ENCODE measurements around the gene UCK2.

UCK2 gene

DNA sequence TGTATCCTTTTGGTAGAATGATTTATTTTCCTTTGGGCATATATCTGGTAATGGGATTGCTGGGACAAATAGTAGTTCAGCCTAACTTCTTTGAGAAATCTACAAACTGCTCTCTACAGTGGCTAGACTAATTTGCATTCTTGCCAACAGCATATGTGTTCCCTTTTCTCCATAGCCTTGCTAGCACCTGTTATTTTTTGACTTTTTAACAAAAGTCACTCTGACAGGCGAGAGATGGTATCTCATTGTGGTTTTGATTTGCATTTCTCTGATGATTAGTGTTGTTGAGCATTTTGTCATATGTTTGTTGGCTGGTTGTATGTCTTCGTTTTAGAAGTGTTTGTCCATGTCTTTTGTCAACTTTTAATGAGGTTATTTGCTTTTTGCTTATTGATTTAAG lies 99.8 kb downstream of the UCK2 start:
- Histone ChIP-seq H3K36me3 (ENCODE audit: control insufficient read depth in 1 of 2, insufficient read depth in 2 of 2, low read depth in 1 of 2, low read length in 2 of 2) (no peaks in the 10 kb centered on the region), H2BK5ac (ENCODE audit: low read depth, low read length, poor library complexity, severe bottlenecking) (no peak overlapping the region), H3K14ac (ENCODE audit: low read length in 2 of 2) (no peak overlapping the region), H2AK5ac (ENCODE audit: low read length, severe bottlenecking) (no peak overlapping the region), H3K4ac (ENCODE audit: low read depth in 1 of 2, low read length in 2 of 2) (no peak overlapping the region), H3K18ac (ENCODE audit: low read depth in 1 of 2, low read length in 2 of 2) (no peak overlapping the region), H2BK15ac (ENCODE audit: low read depth, poor library complexity, severe bottlenecking) (no peak overlapping the region), H3K4me2 (ENCODE audit: low read length, poor library complexity, severe bottlenecking) (no peak overlapping the region), H3K27me3 (ENCODE audit: control insufficient read depth in 1 of 2, insufficient read depth in 1 of 2, low read length in 2 of 2) (peaks cover 4 to 8% of the 10 kb centered on the region in 2 experiments), H3K79me1 (replicated peaks; ENCODE audit: low read length, poor library complexity, severe bottlenecking) (no peaks in the 10 kb centered on the region), H2BK12ac (ENCODE audit: low read length in 2 of 2) (no peak overlapping the region), H3K23ac (ENCODE audit: low read length in 2 of 2) (no peak overlapping the region), H3K4me3 (ENCODE audit: insufficient read depth in 1 of 2, low read depth in 1 of 2, low read length in 2 of 2) (no peak overlapping the region), H3K4me1 (ENCODE audit: control insufficient read depth, insufficient read depth, low read depth, low read length) (no peaks in the 10 kb centered on the region), H3K9me3 (ENCODE audit: control insufficient read depth, low read length) (no peaks in the 10 kb centered on the region), H2AFZ (ENCODE audit: low read depth, low read length) (no peak overlapping the region), H3K27ac (ENCODE audit: low read length, poor library complexity, severe bottlenecking) (no peak overlapping the region), H2BK120ac (ENCODE audit: low read depth, low read length) (no peak overlapping the region), H4K91ac (ENCODE audit: low read length) (no peak overlapping the region), H3K9ac (ENCODE audit: low read length) (no peak overlapping the region), H4K8ac (ENCODE audit: low read length) (no peak overlapping the region)
- 36% methylated on average over 2 of the region's 2 CpGs for WGBS
- no peak for DNase-seq

DNA sequence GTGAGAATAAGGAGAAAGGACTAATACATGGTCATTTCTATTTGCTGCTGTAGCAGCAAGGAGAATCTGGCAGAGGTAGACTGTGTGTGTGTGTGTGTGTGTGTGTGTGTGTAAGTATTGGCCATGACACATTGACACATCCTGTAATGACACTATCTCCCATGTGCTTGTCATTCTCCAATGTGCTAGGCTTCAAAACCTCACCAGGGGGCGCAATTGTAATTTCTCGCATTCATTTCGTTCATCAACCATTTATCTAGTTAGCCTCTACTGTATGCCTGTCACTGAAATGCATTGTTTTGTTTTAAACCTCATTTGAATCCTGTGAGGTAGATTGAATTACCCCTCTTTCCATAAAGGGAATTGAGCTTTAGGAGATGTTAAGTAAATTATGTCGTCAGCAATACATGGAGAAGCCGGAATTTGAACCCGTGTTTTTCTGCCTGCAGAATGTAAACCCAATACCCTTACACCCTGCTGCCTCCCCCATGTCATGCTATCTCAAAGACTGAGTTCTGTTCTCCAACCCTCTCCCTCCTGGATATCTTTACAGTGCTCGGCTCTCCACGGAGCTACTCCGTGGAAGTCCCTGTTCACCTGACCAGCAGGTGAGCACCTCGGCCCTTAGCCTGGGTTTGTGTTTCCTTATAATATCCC lies 100.8 kb downstream of the UCK2 start:
- H3K23ac ChIP-seq (ENCODE audit: low read length in 2 of 2) = no peak overlapping the region
- no peak overlapping the region for H2AFZ ChIP-seq (ENCODE audit: low read depth, low read length)
- H3K4ac ChIP-seq (ENCODE audit: low read depth in 1 of 2, low read length in 2 of 2) = no peak overlapping the region
- H2BK12ac ChIP-seq (ENCODE audit: low read length in 2 of 2) = no peak overlapping the region
- no peak overlapping the region for H2AK5ac ChIP-seq (ENCODE audit: low read length, severe bottlenecking)
- no peak overlapping the region for H2BK120ac ChIP-seq (ENCODE audit: low read depth, low read length)
- no peaks in the 10 kb centered on the region for H3K79me1 ChIP-seq (replicated peaks; ENCODE audit: low read length, poor library complexity, severe bottlenecking)
- 65% methylated on average over 9 of the region's 10 CpGs for WGBS
- H3K4me2 ChIP-seq (ENCODE audit: low read length, poor library complexity, severe bottlenecking) = no peak overlapping the region
- no peak overlapping the region for H4K8ac ChIP-seq (ENCODE audit: low read length)
- DNase-seq = peak; percentile 67
- peaks cover 4 to 8% of the 10 kb centered on the region in 2 experiments for H3K27me3 ChIP-seq (ENCODE audit: control insufficient read depth in 1 of 2, insufficient read depth in 1 of 2, low read length in 2 of 2)
- H3K4me1 ChIP-seq (ENCODE audit: control insufficient read depth, insufficient read depth, low read depth, low read length) = no peaks in the 10 kb centered on the region
- no peaks in the 10 kb centered on the region for H3K9me3 ChIP-seq (ENCODE audit: control insufficient read depth, low read length)
- no peak overlapping the region for H3K9ac ChIP-seq (ENCODE audit: low read length)
- no peak overlapping the region for H3K4me3 ChIP-seq (ENCODE audit: insufficient read depth in 1 of 2, low read depth in 1 of 2, low read length in 2 of 2)
- no peak overlapping the region for H2BK15ac ChIP-seq (ENCODE audit: low read depth, poor library complexity, severe bottlenecking)
- H3K36me3 ChIP-seq (ENCODE audit: control insufficient read depth in 1 of 2, insufficient read depth in 2 of 2, low read depth in 1 of 2, low read length in 2 of 2) = no peaks in the 10 kb centered on the region
- H3K27ac ChIP-seq (ENCODE audit: low read length, poor library complexity, severe bottlenecking) = no peak overlapping the region
- H3K18ac ChIP-seq (ENCODE audit: low read depth in 1 of 2, low read length in 2 of 2) = no peak overlapping the region
- no peak overlapping the region for H3K14ac ChIP-seq (ENCODE audit: low read length in 2 of 2)
- no peak overlapping the region for H2BK5ac ChIP-seq (ENCODE audit: low read depth, low read length, poor library complexity, severe bottlenecking)
- H4K91ac ChIP-seq (ENCODE audit: low read length) = no peak overlapping the region

DNA sequence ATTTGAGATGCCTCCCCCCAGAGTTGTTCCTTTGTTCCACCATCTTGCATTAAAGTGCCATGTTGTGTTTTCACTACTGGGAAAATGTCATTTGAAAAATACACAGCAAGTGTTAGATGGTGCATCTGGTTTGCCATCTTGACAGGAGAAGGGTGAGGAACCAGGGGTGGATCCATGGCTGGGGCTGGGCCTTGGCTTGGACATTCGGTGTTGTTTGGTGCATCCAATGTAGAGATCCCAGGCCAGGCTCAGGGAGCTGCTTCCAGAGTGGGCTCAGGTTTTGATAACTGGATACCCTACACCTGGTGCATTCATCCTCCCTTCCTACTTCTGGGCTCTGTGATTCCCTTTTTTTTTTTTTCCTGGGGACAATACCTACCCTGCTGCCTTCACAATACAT lies 103.5 kb downstream of the UCK2 start:
- no peak overlapping the region for H3K23ac ChIP-seq (ENCODE audit: low read length in 2 of 2)
- H3K18ac ChIP-seq (ENCODE audit: low read depth in 1 of 2, low read length in 2 of 2) = no peak overlapping the region
- H3K4me1 ChIP-seq (ENCODE audit: control insufficient read depth, insufficient read depth, low read depth, low read length) = no peaks in the 10 kb centered on the region
- H3K4me3 ChIP-seq (ENCODE audit: insufficient read depth in 1 of 2, low read depth in 1 of 2, low read length in 2 of 2) = no peak overlapping the region
- H3K14ac ChIP-seq (ENCODE audit: low read length in 2 of 2) = no peak overlapping the region
- no peaks in the 10 kb centered on the region for H3K36me3 ChIP-seq (ENCODE audit: control insufficient read depth in 1 of 2, insufficient read depth in 2 of 2, low read depth in 1 of 2, low read length in 2 of 2)
- no peak overlapping the region for H3K9ac ChIP-seq (ENCODE audit: low read length)
- H3K27me3 ChIP-seq (ENCODE audit: control insufficient read depth in 1 of 2, insufficient read depth in 1 of 2, low read length in 2 of 2) = peaks cover 8% of the 10 kb centered on the region in 2 experiments
- H3K4ac ChIP-seq (ENCODE audit: low read depth in 1 of 2, low read length in 2 of 2) = no peak overlapping the region
- no peak overlapping the region for H2AFZ ChIP-seq (ENCODE audit: low read depth, low read length)
- H2BK5ac ChIP-seq (ENCODE audit: low read depth, low read length, poor library complexity, severe bottlenecking) = no peak overlapping the region
- peak overlapping the region; percentile 15 for H3K4me2 ChIP-seq (ENCODE audit: low read length, poor library complexity, severe bottlenecking)
- H2BK12ac ChIP-seq (ENCODE audit: low read length in 2 of 2) = no peak overlapping the region
- H3K79me1 ChIP-seq (replicated peaks; ENCODE audit: low read length, poor library complexity, severe bottlenecking) = no peaks in the 10 kb centered on the region
- no peak overlapping the region for H2BK120ac ChIP-seq (ENCODE audit: low read depth, low read length)
- H4K8ac ChIP-seq (ENCODE audit: low read length) = no peak overlapping the region
- H4K91ac ChIP-seq (ENCODE audit: low read length) = no peak overlapping the region
- H2BK15ac ChIP-seq (ENCODE audit: low read depth, poor library complexity, severe bottlenecking) = no peak overlapping the region
- no peaks in the 10 kb centered on the region for H3K9me3 ChIP-seq (ENCODE audit: control insufficient read depth, low read length)
- no peak overlapping the region for H3K27ac ChIP-seq (ENCODE audit: low read length, poor library complexity, severe bottlenecking)
- H2AK5ac ChIP-seq (ENCODE audit: low read length, severe bottlenecking) = no peak overlapping the region
- no peak for DNase-seq
- 92% methylated on average over 1 of the region's 1 CpG for WGBS

DNA sequence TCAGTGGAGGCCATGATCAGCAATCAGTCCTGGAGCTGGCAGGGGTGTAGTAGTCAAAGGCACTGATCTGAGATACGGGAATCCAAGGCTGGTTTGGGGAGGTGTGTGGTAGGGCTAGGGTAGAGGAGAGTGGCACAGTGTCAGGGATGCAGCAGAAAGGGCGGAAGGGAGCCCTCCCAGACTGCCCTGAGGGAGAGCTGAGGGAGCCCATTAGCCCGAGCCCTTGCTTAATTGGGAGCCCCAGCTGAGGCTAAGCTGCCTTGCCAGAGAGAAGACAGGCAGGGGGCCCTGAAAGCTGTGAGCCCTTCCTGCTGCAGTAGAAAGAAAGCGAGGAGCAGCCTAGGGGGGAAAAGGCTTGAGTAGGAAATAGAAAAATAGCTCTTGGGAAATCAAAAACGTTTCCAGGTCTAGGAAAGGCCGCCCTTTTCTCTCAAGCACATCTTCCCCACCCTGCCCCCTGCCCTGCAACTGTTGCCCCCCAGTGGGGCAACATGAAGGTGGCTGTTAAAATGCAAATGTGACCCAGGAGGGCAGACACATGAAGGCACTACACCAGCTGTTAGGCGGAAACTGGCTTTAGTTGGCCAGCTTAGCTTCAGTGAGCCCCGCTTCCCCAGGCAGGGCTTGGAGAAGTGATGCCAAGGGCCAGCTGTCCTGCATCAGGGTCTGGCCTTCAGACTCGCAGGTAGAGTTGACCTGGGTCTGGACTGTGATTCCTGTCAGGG lies 106.2 kb downstream of the UCK2 start:
- H3K27me3 ChIP-seq (ENCODE audit: control insufficient read depth in 1 of 2, insufficient read depth in 1 of 2, low read length in 2 of 2) = peaks cover 8% of the 10 kb centered on the region in 2 experiments
- 63% methylated on average over 8 of the region's 9 CpGs for WGBS

More for the DNA sequence above, 106.2 kb downstream of the UCK2 start:
- Histone ChIP-seq H2AFZ (ENCODE audit: low read depth, low read length) (no peak overlapping the region), H4K8ac (ENCODE audit: low read length) (no peak overlapping the region), H3K4me1 (ENCODE audit: control insufficient read depth, insufficient read depth, low read depth, low read length) (no peaks in the 10 kb centered on the region), H2BK15ac (ENCODE audit: low read depth, poor library complexity, severe bottlenecking) (no peak overlapping the region), H3K4me2 (ENCODE audit: low read length, poor library complexity, severe bottlenecking) (no peak overlapping the region), H2BK5ac (ENCODE audit: low read depth, low read length, poor library complexity, severe bottlenecking) (no peak overlapping the region), H3K4me3 (ENCODE audit: insufficient read depth in 1 of 2, low read depth in 1 of 2, low read length in 2 of 2) (no peak overlapping the region), H3K36me3 (ENCODE audit: control insufficient read depth in 1 of 2, insufficient read depth in 2 of 2, low read depth in 1 of 2, low read length in 2 of 2) (no peaks in the 10 kb centered on the region), H3K4ac (ENCODE audit: low read depth in 1 of 2, low read length in 2 of 2) (no peak overlapping the region), H3K79me1 (replicated peaks; ENCODE audit: low read length, poor library complexity, severe bottlenecking) (no peaks in the 10 kb centered on the region), H4K91ac (ENCODE audit: low read length) (no peak overlapping the region), H3K27ac (ENCODE audit: low read length, poor library complexity, severe bottlenecking) (no peak overlapping the region), H3K18ac (ENCODE audit: low read depth in 1 of 2, low read length in 2 of 2) (no peak overlapping the region), H2BK12ac (ENCODE audit: low read length in 2 of 2) (no peak overlapping the region), H3K14ac (ENCODE audit: low read length in 2 of 2) (no peak overlapping the region), H2AK5ac (ENCODE audit: low read length, severe bottlenecking) (no peak overlapping the region), H3K23ac (ENCODE audit: low read length in 2 of 2) (peak overlapping the region in 1 of 2 experiments; percentile 79), H3K9ac (ENCODE audit: low read length) (no peak overlapping the region), H3K9me3 (ENCODE audit: control insufficient read depth, low read length) (no peaks in the 10 kb centered on the region), H2BK120ac (ENCODE audit: low read depth, low read length) (no peak overlapping the region)
- DNase-seq = no peak
